ENCODE measurements around the gene IL3.

Gene IL3

GRCh38 chr5:132060501-132061161 is at the start of gene IL3:
IL3 (plus strand) TSS chr5:132060655; CDS start chr5:132060707, 52 bp downstream.
- no peak for DNase-seq

DNA sequence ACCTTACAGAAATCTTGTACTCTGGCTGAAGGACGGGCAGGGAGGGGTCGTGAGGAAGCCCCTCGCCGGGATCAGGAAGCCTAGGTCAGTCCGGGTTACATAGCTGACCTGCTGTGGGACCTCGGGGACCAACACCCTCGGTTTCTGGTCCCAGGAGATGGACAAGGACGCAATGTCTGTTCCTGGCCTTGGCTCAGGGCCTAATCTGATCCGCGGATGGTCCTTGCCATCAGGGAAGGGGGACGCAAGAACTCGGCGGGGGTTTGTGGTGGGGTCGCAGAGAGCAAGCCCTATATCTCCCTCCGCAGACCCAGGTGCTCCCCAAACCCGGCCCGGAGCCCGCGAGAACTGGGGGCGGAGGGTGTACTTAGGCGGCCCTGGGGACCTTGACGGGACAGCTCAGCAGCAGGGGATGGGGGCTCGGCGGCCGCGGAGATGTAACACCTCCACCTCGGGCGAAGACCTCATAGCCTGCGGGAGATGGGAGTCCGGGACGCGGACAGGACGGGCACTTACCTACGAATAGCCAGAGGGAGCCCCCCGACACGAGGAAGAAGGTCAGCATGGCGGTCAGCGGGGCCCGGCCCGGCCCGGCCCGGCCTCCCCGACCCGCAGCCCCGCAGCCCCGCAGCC is 49.4 kb upstream of the IL3 start:
- peak; percentile 62 for DNase-seq

- DNase-seq: peak; percentile 75
Measured at GRCh38 chr5:132011622-132012343, 48.7 kb upstream of the IL3 start, which contains the start of gene ACSL6. ACSL6 (minus strand) TSS chr5:132011658; CDS start chr5:132011553, 105 bp downstream.

GRCh38 chr5:132012371-132013005 is 48.0 kb upstream of the IL3 start:
- DNase-seq: no peak

DNA sequence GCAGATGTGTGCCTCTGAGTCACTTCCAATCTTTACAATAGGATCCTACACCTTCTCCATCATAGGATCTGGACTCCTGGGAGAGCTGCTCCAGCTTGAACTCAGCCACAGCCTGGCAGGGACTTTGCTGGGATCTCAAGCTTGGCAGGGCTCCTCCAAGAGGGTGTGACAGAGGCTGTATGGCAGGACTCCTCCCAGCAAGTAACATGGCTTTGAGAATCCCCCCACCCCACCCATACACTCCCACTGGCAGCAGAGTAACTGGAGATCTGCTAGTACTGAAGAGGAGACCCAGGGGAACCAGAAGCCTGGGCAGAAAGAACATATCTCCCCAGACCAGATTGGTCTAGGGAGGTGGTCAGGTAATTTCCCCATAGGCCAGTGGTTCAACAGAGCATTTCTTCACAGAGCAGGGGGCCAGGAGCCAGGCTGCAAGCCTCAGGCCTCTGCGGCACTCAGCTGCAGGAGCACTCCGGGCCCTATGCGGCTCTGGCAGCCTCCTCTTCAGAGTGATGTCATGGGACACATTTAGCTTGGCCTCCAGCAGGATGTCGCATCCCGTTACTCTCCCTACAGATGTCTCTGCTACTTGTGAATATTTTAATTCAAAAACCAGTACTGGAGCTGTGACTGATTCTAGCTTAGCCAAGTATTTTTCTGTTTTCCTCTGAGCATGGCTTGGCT is 47.3 kb upstream of the IL3 start:
- DNase-seq: peak; percentile 20

DNA sequence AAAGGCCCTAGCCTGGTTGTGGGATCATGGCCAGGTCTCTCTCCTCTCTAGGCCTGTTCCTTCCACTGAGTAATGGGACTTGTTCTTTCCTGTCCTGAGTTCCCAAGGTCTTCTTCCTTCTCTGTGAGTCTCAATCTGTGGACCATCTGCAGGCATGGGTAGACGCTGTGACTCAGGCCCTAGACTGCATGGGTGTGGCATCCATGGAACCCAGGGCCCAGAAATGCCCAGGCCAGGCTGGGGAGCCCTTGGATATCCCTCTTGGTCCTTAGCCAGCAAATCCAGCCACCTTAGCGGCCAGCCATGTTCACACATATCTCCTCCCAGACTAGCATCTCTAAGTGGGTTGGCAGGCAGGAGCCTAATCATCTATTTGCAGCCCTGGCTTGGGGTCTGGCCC is 46.7 kb upstream of the IL3 start:
- DNase-seq: no peak

DNA sequence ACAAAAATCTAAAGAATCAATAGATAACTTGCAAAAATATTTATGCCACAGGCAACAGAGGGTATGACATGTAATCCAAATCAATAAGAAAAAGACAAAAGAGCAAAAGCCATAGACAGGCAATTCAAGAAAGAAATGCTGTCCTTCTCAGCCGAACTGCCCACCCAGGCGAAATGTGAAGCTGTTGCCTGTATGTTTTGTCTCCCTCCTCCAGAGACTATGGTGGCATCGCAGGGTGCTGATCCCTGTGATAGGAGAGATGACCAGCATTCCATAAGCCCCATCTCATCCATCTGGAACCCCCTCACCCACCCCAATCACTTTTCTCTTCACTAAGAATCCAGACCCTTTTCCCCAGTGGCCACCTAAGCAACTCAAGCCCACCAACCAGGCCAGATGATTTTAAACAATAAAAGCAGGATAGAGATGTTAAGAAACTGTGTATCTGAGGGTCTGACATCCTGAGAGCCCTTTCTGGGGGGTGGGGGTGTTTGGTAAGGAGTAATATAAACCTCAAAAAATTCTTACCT is 43.7 kb upstream of the IL3 start:
- no peak for DNase-seq

GRCh38 chr5:132017316-132017715 is 43.1 kb upstream of the IL3 start:
- DNase-seq: no peak

GRCh38 chr5:132017738-132018625 is 42.5 kb upstream of the IL3 start:
- no peak for DNase-seq

GRCh38 chr5:132019337-132019736 is 41.1 kb upstream of the IL3 start:
- no peak for DNase-seq

DNA sequence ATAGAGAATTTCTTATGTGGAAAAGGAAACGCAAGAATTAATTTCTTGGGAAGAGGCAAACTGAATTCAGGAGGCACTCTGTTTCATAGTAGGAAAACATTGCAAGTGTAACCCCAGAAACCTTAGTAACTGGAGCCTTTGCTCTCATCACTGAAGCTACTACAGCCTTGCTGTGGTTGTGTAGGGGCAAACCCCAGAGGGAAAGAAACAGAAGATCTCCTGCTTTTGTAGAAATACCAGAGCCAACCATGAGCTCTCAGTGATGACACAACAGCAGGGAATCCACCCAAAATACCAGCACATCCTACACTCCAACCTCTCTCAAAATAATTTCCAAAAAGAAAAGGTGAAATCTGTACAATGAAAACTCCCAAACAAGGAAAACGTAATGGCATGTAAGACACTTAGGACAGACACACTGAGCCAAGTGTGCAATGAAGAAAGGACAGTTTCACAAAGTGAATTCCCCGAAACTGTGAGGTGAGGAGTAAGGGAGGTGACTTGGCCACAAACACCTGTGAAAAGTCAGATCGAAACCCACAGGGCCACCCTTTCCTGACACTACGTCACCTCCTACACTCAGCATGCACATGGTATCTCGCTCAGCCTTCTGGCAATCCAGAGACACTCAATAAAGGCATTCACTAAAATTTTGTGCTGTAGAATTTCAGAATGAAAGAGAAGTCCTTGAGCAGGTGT is 40.4 kb upstream of the IL3 start:
- no peak for DNase-seq

DNA sequence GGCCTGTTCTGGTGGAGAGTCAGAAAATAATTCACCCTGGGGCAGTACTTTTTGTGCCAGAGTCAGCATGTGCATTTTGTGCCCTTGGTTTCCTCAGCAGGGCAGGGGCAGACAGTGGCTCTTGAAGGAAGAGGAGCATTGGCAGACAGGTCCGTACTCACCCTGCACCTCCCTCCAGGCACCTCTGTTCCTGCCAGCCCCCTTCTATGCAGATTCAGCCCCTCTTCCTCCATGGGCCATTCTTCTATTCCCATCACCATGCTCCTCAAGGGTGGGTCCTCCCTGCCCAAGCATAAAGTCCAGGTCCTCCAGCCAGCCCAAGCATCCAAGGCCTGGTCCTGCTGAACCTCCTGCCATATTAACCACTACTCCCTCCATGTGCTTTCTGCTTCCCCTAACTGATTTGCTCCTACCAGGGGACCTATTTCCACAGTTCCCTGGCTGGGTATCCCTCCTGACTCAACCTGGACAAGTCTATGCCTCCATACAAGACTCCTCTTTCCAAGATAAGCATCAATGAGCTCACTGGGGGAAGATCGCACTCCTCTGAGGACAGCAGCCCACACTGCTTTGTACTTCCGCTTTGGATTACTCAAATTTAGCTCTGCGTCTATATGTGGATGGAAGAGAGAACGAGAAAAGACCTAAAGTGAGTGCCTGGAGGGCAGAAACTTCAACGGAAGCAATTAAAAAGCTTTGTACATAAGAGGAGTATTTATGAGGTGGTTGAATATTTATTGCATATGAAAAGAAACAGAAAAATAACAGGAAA is 39.7 kb upstream of the IL3 start:
- no peak for DNase-seq

- DNase-seq: no peak
Measured at GRCh38 chr5:132021654-132022053, 38.8 kb upstream of the IL3 start.

DNA sequence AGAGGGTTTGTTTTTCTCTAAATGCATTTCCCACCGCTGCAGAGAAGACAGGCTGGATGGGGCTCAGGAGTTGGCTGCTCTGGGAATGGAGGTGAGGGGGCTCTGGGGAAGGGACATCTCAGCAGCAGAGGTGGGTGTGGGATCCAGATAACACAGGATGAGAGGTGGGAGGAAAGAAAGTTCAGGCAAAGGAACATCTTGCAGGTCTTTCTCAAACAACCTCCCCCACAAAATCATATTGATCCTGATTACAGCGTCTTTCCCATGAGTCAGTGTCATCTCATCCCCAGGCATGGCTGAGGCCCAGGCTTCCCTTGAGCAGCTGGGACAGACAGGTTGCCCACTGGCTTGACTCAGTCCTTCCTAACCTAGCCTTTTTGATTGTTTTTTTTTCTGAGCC is 37.7 kb upstream of the IL3 start:
- DNase-seq: no peak

DNA sequence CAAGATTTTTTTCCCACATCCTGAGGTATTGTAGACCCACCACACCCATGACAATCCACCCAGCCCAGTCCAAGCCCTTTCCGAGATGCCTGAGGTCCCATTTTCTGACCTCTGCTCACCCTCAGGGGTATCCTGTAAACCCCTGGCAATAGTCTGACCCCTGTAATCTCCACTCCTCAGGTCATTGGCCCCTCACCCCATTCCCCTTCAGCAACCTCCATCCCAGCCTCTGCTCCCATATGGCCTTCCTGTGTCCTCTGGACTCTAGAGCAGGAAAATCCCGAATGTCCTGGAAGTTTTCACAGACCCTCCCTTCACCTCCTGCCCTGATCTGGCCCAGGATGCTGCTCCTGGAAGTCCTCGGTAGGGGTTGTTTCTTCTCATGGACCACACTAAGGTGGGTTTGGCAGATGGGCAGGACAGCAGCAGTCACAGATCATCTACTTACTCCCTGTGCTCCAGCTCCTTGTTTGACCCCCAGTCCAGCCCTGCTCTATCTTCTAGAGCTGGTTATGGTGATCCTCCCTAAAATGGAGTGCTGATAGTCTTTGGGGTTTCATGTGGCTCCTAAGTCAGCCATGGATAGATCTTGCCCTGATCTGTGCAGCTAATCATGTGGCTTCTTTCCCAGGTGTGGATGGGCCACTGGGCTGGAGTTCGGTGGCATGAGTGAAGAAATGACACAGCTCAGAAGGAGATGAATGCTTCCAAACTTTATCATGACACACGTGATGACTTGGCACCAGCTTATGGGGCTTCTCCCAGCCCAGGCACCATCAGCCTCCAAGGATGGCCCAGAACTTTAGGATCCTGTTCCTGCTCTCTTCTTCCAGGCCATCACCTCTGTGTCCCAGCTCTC is 37.0 kb upstream of the IL3 start:
- DNase-seq: no peak

DNA sequence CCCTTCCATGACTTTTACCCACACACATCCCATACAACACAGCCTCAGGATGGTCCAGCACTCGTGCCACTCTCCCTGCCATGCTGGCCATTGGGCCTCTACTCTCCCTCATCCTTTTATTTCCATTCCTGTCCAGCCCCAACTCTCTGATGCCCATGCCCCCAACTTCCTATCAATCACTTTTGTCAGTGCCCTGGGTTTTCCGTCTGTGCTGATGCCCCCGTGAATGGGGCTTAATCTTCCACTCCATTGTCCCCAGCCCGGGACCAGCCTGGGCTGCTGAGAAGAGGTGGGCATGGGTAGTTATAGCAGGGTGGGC is 36.4 kb upstream of the IL3 start:
- no peak for DNase-seq

DNA sequence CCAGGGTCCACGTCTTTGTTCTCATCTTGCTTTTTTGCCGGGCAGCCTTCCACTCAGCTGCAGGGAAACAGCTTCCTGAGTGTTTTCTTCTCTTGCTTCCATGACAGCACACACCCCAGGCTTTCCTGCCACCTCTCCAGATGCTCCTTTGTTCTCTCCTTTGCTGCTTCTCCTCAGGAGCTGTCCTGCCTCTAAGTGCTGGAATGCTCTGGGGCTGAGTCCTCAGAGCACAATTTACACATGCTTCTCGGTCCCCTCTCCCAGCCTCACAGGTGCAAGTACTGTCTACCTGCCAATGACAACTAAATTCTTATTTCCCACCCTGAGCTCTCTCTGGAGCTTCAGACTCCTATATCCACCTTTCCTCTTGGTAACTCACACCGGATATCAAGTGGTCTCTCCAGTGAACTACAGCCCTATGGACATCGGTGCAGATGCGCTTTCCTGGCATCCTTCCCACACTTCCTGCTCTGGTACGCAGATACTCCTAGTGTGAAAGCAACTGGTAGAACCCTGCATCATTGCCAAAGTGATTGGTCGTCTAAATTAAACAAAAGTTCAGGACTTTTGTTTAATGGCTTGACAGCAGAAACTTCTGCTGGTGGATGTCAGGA is 35.6 kb upstream of the IL3 start:
- DNase-seq: no peak

- no peak for DNase-seq
Measured at GRCh38 chr5:132025403-132025971, 35.0 kb upstream of the IL3 start.
